MM.1S (cell line): ENCODE data around the gene DISP2.

Experiments
- EZH2 ChIP-seq: fragments of 300-600 bp; sonication (generic); optimal IDR thresholded peaks from 2 replicates; pipeline ENCODE3; 2017; ENCODE audit warnings: low read depth, mild to moderate bottlenecking, antibody characterized with exemption, low read length, mixed read lengths
- TF ChIP-seq, protein P1 (sequence below): fragments of 300-600 bp; sonication (generic); IDR thresholded peaks from 2 replicates; pipeline ENCODE4 v1.5.1; 2016; ENCODE audit warnings: antibody characterized with exemption, low read length, mixed read lengths

DNA sequence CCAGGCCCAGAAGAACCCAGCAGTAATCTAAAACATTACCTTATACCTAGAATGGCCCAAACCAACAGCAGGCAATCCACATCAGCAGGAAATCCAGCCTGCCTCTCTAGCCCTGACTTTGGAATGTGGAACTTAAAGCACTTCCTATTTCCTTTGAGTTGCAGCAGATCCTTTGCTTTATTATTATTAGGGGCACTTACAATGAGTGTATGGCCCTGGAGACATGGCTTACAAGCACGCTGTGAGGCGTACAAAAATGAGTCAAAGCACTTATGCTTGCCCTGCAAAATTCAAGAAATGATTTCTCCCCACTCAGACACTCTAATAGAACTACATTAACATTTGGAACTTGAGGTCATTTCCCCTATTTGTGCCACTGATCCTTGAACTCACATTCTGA lies 15.0 kb downstream of the DISP2 start:
- TF ChIP-seq, protein P1, sequence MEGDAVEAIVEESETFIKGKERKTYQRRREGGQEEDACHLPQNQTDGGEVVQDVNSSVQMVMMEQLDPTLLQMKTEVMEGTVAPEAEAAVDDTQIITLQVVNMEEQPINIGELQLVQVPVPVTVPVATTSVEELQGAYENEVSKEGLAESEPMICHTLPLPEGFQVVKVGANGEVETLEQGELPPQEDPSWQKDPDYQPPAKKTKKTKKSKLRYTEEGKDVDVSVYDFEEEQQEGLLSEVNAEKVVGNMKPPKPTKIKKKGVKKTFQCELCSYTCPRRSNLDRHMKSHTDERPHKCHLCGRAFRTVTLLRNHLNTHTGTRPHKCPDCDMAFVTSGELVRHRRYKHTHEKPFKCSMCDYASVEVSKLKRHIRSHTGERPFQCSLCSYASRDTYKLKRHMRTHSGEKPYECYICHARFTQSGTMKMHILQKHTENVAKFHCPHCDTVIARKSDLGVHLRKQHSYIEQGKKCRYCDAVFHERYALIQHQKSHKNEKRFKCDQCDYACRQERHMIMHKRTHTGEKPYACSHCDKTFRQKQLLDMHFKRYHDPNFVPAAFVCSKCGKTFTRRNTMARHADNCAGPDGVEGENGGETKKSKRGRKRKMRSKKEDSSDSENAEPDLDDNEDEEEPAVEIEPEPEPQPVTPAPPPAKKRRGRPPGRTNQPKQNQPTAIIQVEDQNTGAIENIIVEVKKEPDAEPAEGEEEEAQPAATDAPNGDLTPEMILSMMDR: no peak
- TF ChIP-seq EZH2: no peak
